Panc1 (cell line): Measurements from ENCODE around the gene SULF2. TPM values are rescaled to one million over a fixed set of nuclear protein-coding genes. Genes with fewer than 3 reads are reported as not detected.
A peak's percentile ranks its signal among the peaks of the same experiment; 100 is the strongest.

ENCODE experiments used
- ATAC-seq: fragments of 200-7000 bp; cut with Tn5 transposase; 2 replicates; pipeline ENCODE4 v1.9.1; 2020; ENCODE audit warnings: mild to moderate bottlenecking, moderate library complexity
- BruUV-seq: library from RNA; stranded (reverse); fragments of 400-500 nt; replicated peaks from 2 replicates; lab custom pipeline; 2021; lab: Mats Ljungman, UMichigan
- CTCF ChIA-PET: fragments of 300-600 bp; sonication (Branson Sonifier 250); formaldehyde crosslinking; loops from one replicate; lab custom pipeline; 2022; ENCODE audit warnings: antibody characterized with exemption; lab: Charles Lee
- POLR2A ChIA-PET: fragments of 300-600 bp; sonication (Branson Sonifier 250); formaldehyde crosslinking; loops from one replicate; lab custom pipeline; 2022; ENCODE audit warnings: antibody characterized with exemption; lab: Charles Lee
- DNase-seq: peaks from one replicate; pipeline ENCODE4 v3.0.0-alpha.2; 2010; ENCODE audit warnings: low read depth, low spot score
- H3K27ac ChIP-seq: 2 replicates; pipeline ENCODE4 v1.5.1; 2011; ENCODE audit warnings: mild to moderate bottlenecking, low read length, inconsistent platforms
- H3K27me3 ChIP-seq: fragments of 200-500 bp; sonication (Bioruptor generic); 2 replicates; pipeline ENCODE4 v1.6.0; 2014; ENCODE audit warnings: low read length, inconsistent platforms; ENCODE audit not compliant: control insufficient read depth, insufficient read depth
- H3K36me3 ChIP-seq: fragments of 200-500 bp; sonication (Bioruptor generic); 2 replicates; pipeline ENCODE4 v1.5.1; 2014; ENCODE audit warnings: inconsistent platforms, mild to moderate bottlenecking, low read length, moderate library complexity; ENCODE audit not compliant: control insufficient read depth, insufficient read depth
- H3K4me1 ChIP-seq: 2 replicates; pipeline ENCODE4 v1.5.1; 2011; ENCODE audit warnings: inconsistent platforms, mild to moderate bottlenecking, low read length, moderate library complexity; ENCODE audit not compliant: control insufficient read depth, insufficient read depth
- H3K4me3 ChIP-seq, 2 experiments: 2 replicates each; pipeline ENCODE4 v1.5.1; 2011 to 2012; ENCODE audit warnings: low read depth in 2 of 2, low read length in 2 of 2, mild to moderate bottlenecking in 2 of 2, inconsistent platforms in 1 of 2, moderate library complexity in 1 of 2
- H3K9me3 ChIP-seq: fragments of 200-500 bp; sonication (Bioruptor generic); 2 replicates; pipeline ENCODE4 v1.5.1; 2014; ENCODE audit warnings: low read depth, mild to moderate bottlenecking, inconsistent platforms, low read length, moderate library complexity; ENCODE audit not compliant: control insufficient read depth, insufficient read depth
- CTCF ChIP-seq: fragments of 450-650 bp; IDR thresholded peaks from 2 replicates; pipeline ENCODE4 v1.5.1; 2017; ENCODE audit warnings: mild to moderate bottlenecking
- POLR2AphosphoS5 ChIP-seq: IDR thresholded peaks from 2 replicates; pipeline ENCODE4 v1.6.1; 2012; ENCODE audit warnings: mild to moderate bottlenecking, low read depth, low read length, moderate library complexity
- REST ChIP-seq, 2 experiments: IDR thresholded peaks; 2 replicates each; pipeline ENCODE4 v1.6.1; 2011 to 2012; ENCODE audit warnings: low read depth in 2 of 2, control low read depth in 1 of 2, low read length in 1 of 2, mild to moderate bottlenecking in 1 of 2, moderate library complexity in 1 of 2; ENCODE audit not compliant: insufficient read depth in 1 of 2
- SIN3A ChIP-seq: IDR thresholded peaks from 2 replicates; pipeline ENCODE4 v1.6.1; 2012; ENCODE audit warnings: low read depth, mild to moderate bottlenecking, low read length, moderate library complexity, borderline replicate concordance; ENCODE audit not compliant: insufficient read depth
- TCF7L2 ChIP-seq: IDR thresholded peaks from 2 replicates; pipeline ENCODE4 v1.6.1; 2011; ENCODE audit warnings: mild to moderate bottlenecking, low read depth, low read length, inconsistent platforms
- in situ Hi-C: cut with HindIII; loops from 2 replicates; pipeline ENCODE4 v1.10.0; 2016; ENCODE audit warnings: low sequenced_read_pairs, low pct_unique_long_range_greater_than_20kb
- intact Hi-C: fragments of 100-400 bp; cut with micrococcal nuclease; formaldehyde crosslinking; loops from one replicate; pipeline ENCODE4 v1.10.0; 2022; ENCODE audit not compliant: unreplicated experiment
- total RNA-seq: library from RNA; stranded (reverse); gene quantifications from one replicate; pipeline ENCODE4 v1.2.1, GENCODE V29; 2021; ENCODE audit not compliant: unreplicated experiment

The SULF2 gene
- total RNA-seq, 1 experiment from 2014 or later = 1.4 TPM

- POLR2A ChIA-PET = no interaction called here
- intact Hi-C loops (loop anchor here (10.0 kb wide), 3 partner anchors 123 to 423 kb away; partner anchors contain the start of gene NCOA3), in situ Hi-C loops (no loop called here)
- Histone ChIP-seq H3K36me3 (peaks cover 8% of the 10 kb centered on the region; the same call in 1 of the 2 replicates), H3K9me3 (no peaks in the 10 kb centered on the region), H3K27me3 (no peaks in the 10 kb centered on the region), H3K4me3 (no peak overlapping the region), H3K4me1 (no peaks in the 10 kb centered on the region), H3K27ac (no peak overlapping the region)
- CTCF ChIA-PET = no interaction called here
- no TSS peak for BruUV-seq
- ATAC-seq = no peak
- DNase-seq = no peak
- no peak for TF ChIP-seq TCF7L2
- no peak for TF ChIP-seq POLR2AphosphoS5
- no peak for TF ChIP-seq REST (IDR thresholded peaks at IDR 0.05; ENCODE audit: insufficient read depth in 1 of 2, low read depth in 2 of 2, low read length in 1 of 2)
- no peak for TF ChIP-seq SIN3A
- no peak for TF ChIP-seq CTCF
These were observed 157.7 kb downstream of the SULF2 start for GRCh38 chr20:47627540-47627939.

GRCh38 chr20:47623206-47623605, 162.1 kb downstream of the SULF2 start:
- no peak overlapping the region for H3K27ac ChIP-seq
- peaks cover 8% of the 10 kb centered on the region; the same call in 1 of the 2 replicates for H3K36me3 ChIP-seq

More at GRCh38 chr20:47623206-47623605, 162.1 kb downstream of the SULF2 start:
- ChIA-PET CTCF (interaction anchor here (0.5 kb wide), 1 partner anchor 30 kb away, joined by 9 read pairs; no protein-coding TSS in a partner anchor), POLR2A (no interaction called here)
- intact Hi-C loops (loop anchor here (10.0 kb wide), 3 partner anchors 118 to 418 kb away; partner anchors contain the start of gene NCOA3), in situ Hi-C loops (no loop called here)
- BruUV-seq = TSS peak; percentile 51
- H3K27me3 ChIP-seq = no peaks in the 10 kb centered on the region
- TF ChIP-seq POLR2AphosphoS5 (no peak), CTCF (no peak), TCF7L2 (no peak), SIN3A (no peak), REST (IDR thresholded peaks at IDR 0.05; ENCODE audit: insufficient read depth in 1 of 2, low read depth in 2 of 2, low read length in 1 of 2) (no peak)
- H3K4me3 ChIP-seq = no peak overlapping the region
- ATAC-seq (no peak), DNase-seq (no peak)
- H3K4me1 ChIP-seq = peaks cover 10% of the 10 kb centered on the region; the same call in 1 of the 2 replicates
- H3K9me3 ChIP-seq = no peaks in the 10 kb centered on the region
